H1 (cell line): Measurements from ENCODE around the gene SLX4IP. TPM values are rescaled to one million over a fixed set of nuclear protein-coding genes. Genes with fewer than 3 reads are reported as not detected.

Experiments
- CTCF ChIA-PET: fragments of 300-600 bp; sonication (Branson Sonifier 250); formaldehyde crosslinking; loops from one replicate; lab custom pipeline; 2021; ENCODE audit not compliant: partially characterized antibody; lab: Charles Lee
- POLR2A ChIA-PET: fragments of 300-600 bp; sonication (Branson Sonifier 250); formaldehyde crosslinking; loops from one replicate; lab custom pipeline; 2021; ENCODE audit warnings: inconsistent platforms; ENCODE audit not compliant: partially characterized antibody; lab: Charles Lee
- DNase-seq, 2 experiments: peaks; one replicate each; pipeline versions ENCODE4 v3.0.0 to v3.0.0-alpha.2; 2010 to 2022; ENCODE audit warnings: low spot score in 2 of 2, low read depth in 1 of 2, mixed read lengths in 1 of 2
- FAIRE-seq: peaks from 2 replicates; lab custom pipeline; 2011; peaks lifted over from hg19 to GRCh38; lab: Jason Lieb, UNC
- H2AFZ ChIP-seq: 2 replicates; pipeline ENCODE4 v1.8.1; 2012; ENCODE audit warnings: low read length, inconsistent platforms
- H2AK5ac ChIP-seq: 2 replicates; pipeline ENCODE4 v1.6.1; 2013; ENCODE audit warnings: low read depth, low read length
- H2BK120ac ChIP-seq: replicated peaks from 2 replicates; pipeline ENCODE3; 2013; ENCODE audit warnings: low read depth, low read length, inconsistent platforms
- H2BK12ac ChIP-seq: 2 replicates; pipeline ENCODE4 v1.6.1; 2013; ENCODE audit warnings: low read depth, low read length
- H2BK15ac ChIP-seq: 2 replicates; pipeline ENCODE4 v1.6.1; 2013; ENCODE audit warnings: low read length
- H2BK20ac ChIP-seq: 2 replicates; pipeline ENCODE4 v1.6.1; 2013; ENCODE audit warnings: low read length
- H2BK5ac ChIP-seq: 2 replicates; pipeline ENCODE4 v1.6.1; 2013; ENCODE audit warnings: low read depth, low read length
- H3K14ac ChIP-seq: 2 replicates; pipeline ENCODE4 v1.6.1; 2013; ENCODE audit warnings: inconsistent platforms; ENCODE audit not compliant: insufficient read length
- H3K18ac ChIP-seq: 2 replicates; pipeline ENCODE4 v1.6.1; 2013; ENCODE audit warnings: low read length; ENCODE audit errors: extremely low read depth
- H3K23ac ChIP-seq: 2 replicates; pipeline ENCODE4 v1.6.1; 2013; ENCODE audit warnings: inconsistent platforms; ENCODE audit not compliant: insufficient read length
- H3K23me2 ChIP-seq: 2 replicates; pipeline ENCODE4 v1.6.1; 2013; ENCODE audit warnings: low read depth, low read length
- H3K27ac ChIP-seq: 2 replicates; pipeline ENCODE4 v1.6.1; 2011; ENCODE audit warnings: low read depth, low read length, inconsistent platforms
- H3K27me3 ChIP-seq, 4 experiments: replicated peaks in 1 of 4; 1 replicate in 1 of 4; 2 replicates in 3 of 4; pipeline versions ENCODE4 v1.6.1 to v1.8.1; 2011 to 2013; ENCODE audit warnings: low read length in 3 of 4, mild to moderate bottlenecking in 3 of 4, inconsistent platforms in 2 of 4, mixed read lengths in 2 of 4, moderate library complexity in 1 of 4; ENCODE audit not compliant: control insufficient read depth in 3 of 4, insufficient read depth in 3 of 4; ENCODE audit errors: extremely low read depth in 1 of 4
- H3K36me3 ChIP-seq, 4 experiments: 2 replicates each; pipeline versions ENCODE4 v1.6.1 to v1.8.1; 2011 to 2013; ENCODE audit warnings: mild to moderate bottlenecking in 4 of 4, low read length in 3 of 4, moderate library complexity in 2 of 4, control low read depth in 1 of 4, inconsistent platforms in 1 of 4; ENCODE audit not compliant: insufficient read depth in 4 of 4, control insufficient read depth in 2 of 4
- H3K4ac ChIP-seq: replicated peaks from 2 replicates; pipeline ENCODE3; 2013; ENCODE audit warnings: low read length, low read depth, mixed read lengths, inconsistent platforms; ENCODE audit not compliant: insufficient read length
- H3K4me1 ChIP-seq, 4 experiments: replicated peaks in 1 of 4; 1 replicate in 1 of 4; 2 replicates in 3 of 4; pipeline versions ENCODE4 v1.6.1 to v1.8.1; 2011 to 2013; ENCODE audit warnings: low read length in 3 of 4, inconsistent platforms in 2 of 4, mixed read lengths in 1 of 4; ENCODE audit not compliant: insufficient read depth in 4 of 4, control insufficient read depth in 3 of 4
- H3K4me2 ChIP-seq, 2 experiments: 2 replicates each; pipeline versions ENCODE4 v1.6.1 to v1.8.1; 2011 to 2013; ENCODE audit warnings: low read depth in 2 of 2, low read length in 2 of 2, control low read depth in 1 of 2, inconsistent platforms in 1 of 2, mild to moderate bottlenecking in 1 of 2; ENCODE audit not compliant: insufficient read depth in 1 of 2
- H3K4me3 ChIP-seq, 4 experiments: fragments of 200-600, 300-600 bp in 1 of 4; sonication (generic), shearing (Covaris generic), sonication (Bioruptor Twin) in 1 of 4; 2 replicates each; pipeline versions ENCODE4 v1.5.1 to v1.8.1; 2011 to 2016; ENCODE audit warnings: low read length in 4 of 4, low read depth in 3 of 4, control low read depth in 2 of 4, inconsistent platforms in 2 of 4, mild to moderate bottlenecking in 2 of 4, mixed read lengths in 1 of 4, moderate library complexity in 1 of 4; ENCODE audit not compliant: insufficient read depth in 2 of 4; ENCODE audit errors: extremely low read depth in 1 of 4
- H3K56ac ChIP-seq: replicated peaks from 2 replicates; pipeline ENCODE3; 2013; ENCODE audit warnings: low read depth, mild to moderate bottlenecking, mixed read lengths, low read length, inconsistent platforms; ENCODE audit not compliant: insufficient read length
- H3K79me1 ChIP-seq: 2 replicates; pipeline ENCODE4 v1.6.1; 2013; ENCODE audit warnings: low read depth, low read length, control low read depth
- H3K79me2 ChIP-seq, 2 experiments: 2 replicates each; pipeline versions ENCODE4 v1.6.1 to v1.8.1; 2012 to 2013; ENCODE audit warnings: low read length in 2 of 2, mild to moderate bottlenecking in 2 of 2, inconsistent platforms in 1 of 2; ENCODE audit not compliant: insufficient read depth in 2 of 2, control insufficient read depth in 1 of 2
- H3K9ac ChIP-seq, 4 experiments: replicated peaks in 1 of 4; 1 replicate in 1 of 4; 2 replicates in 3 of 4; pipeline versions ENCODE4 v1.6.1 to v1.8.1; 2011 to 2013; ENCODE audit warnings: low read depth in 3 of 4, low read length in 3 of 4, control low read depth in 2 of 4, mild to moderate bottlenecking in 2 of 4, moderate library complexity in 2 of 4, inconsistent platforms in 1 of 4; ENCODE audit errors: extremely low read depth in 1 of 4
- H3K9me3 ChIP-seq, 2 experiments: 2 replicates each; pipeline versions ENCODE4 v1.6.1 to v1.8.1; 2012 to 2013; ENCODE audit warnings: mild to moderate bottlenecking in 2 of 2, moderate library complexity in 2 of 2, control low read depth in 1 of 2, inconsistent platforms in 1 of 2, low read depth in 1 of 2, low read length in 1 of 2, mixed read lengths in 1 of 2; ENCODE audit not compliant: insufficient read depth in 2 of 2
- H4K20me1 ChIP-seq, 2 experiments: replicated peaks in 1 of 2; 2 replicates each; pipeline versions ENCODE3 to v1.8.1; 2011 to 2013; ENCODE audit warnings: inconsistent platforms in 2 of 2, low read length in 2 of 2, mild to moderate bottlenecking in 1 of 2; ENCODE audit not compliant: insufficient read depth in 2 of 2, control insufficient read depth in 1 of 2
- H4K5ac ChIP-seq: 2 replicates; pipeline ENCODE4 v1.6.1; 2013; ENCODE audit warnings: low read length, low read depth, mixed read lengths, inconsistent platforms; ENCODE audit not compliant: insufficient read length
- H4K8ac ChIP-seq: 2 replicates; pipeline ENCODE4 v1.8.0; 2013; ENCODE audit warnings: mild to moderate bottlenecking, moderate library complexity, low read length, inconsistent platforms; ENCODE audit not compliant: insufficient read depth; ENCODE audit errors: extremely low read depth
- H4K91ac ChIP-seq: replicated peaks from 2 replicates; pipeline ENCODE3; 2013; ENCODE audit warnings: low read length, mixed read lengths, inconsistent platforms; ENCODE audit not compliant: insufficient read length
- ATF2 ChIP-seq: IDR thresholded peaks from 2 replicates; pipeline ENCODE4 v1.6.1; 2012; ENCODE audit warnings: low read length, inconsistent platforms
- E2F6 ChIP-seq: IDR thresholded peaks from 2 replicates; pipeline ENCODE4 v1.6.1; 2012; ENCODE audit warnings: inconsistent platforms
- MAX ChIP-seq: IDR thresholded peaks from 2 replicates; pipeline ENCODE4 v1.6.1; 2012; ENCODE audit warnings: inconsistent platforms
- PHF8 ChIP-seq: fragments of 200-600 bp; sonication (generic); conservative IDR thresholded peaks from 2 replicates; pipeline ENCODE4 v1.7.1; 2012; ENCODE audit warnings: low read depth, mild to moderate bottlenecking, inconsistent platforms, low read length, moderate library complexity
- POLR2AphosphoS5 ChIP-seq: IDR thresholded peaks from 2 replicates; pipeline ENCODE4 v1.6.1; 2011; ENCODE audit warnings: low read depth, low read length
- RBBP5 ChIP-seq: IDR thresholded peaks from 2 replicates; pipeline ENCODE4 v1.7.1; 2012; ENCODE audit warnings: low read depth, mild to moderate bottlenecking, inconsistent platforms, low read length, moderate library complexity, borderline replicate concordance
- SAP30 ChIP-seq: fragments of 300-600 bp; sonication (generic); IDR thresholded peaks from 2 replicates; pipeline ENCODE4 v1.7.1; 2012; ENCODE audit warnings: low read length, moderate library complexity, mild to moderate bottlenecking, inconsistent platforms; ENCODE audit not compliant: insufficient read depth, insufficient replicate concordance
- SIN3A ChIP-seq, 2 experiments: IDR thresholded peaks in 1 of 2; conservative IDR thresholded peaks in 1 of 2; 2 replicates each; pipeline ENCODE4 v1.6.1; 2011 to 2012; ENCODE audit warnings: low read length in 2 of 2, improper control_type of control experiment in 1 of 2, low read depth in 1 of 2, mild to moderate bottlenecking in 1 of 2
- WGBS, 2 experiments: shearing (Covaris generic) in 1 of 2; methylation state at CpG; one replicate each; pipeline versions ENCODE4 v1.1.6 to v1.1.7; 2013 to 2015; ENCODE audit warnings: low lambda C conversion rate in 2 of 2, mixed read lengths in 2 of 2, inconsistent platforms in 1 of 2, low coverage in 1 of 2, missing lambda C conversion rate in 1 of 2; ENCODE audit not compliant: insufficient replicate concordance in 2 of 2, insufficient coverage in 1 of 2, insufficient read length in 1 of 2; ENCODE audit errors: extremely low coverage in 1 of 2, missing lambda C conversion rate in 1 of 2; 5-methylcytosine and 5-hydroxymethylcytosine counted together
- polyA plus RNA-seq, 7 experiments: library from polyadenylated mRNA; depleted of rRNA in 3 of 7; stranded (reverse) in 5 of 7; unstranded in 2 of 7; fragments of >200 nt in 5 of 7; fragments of 200-250 nt in 2 of 7; gene quantifications; 1 replicate in 5 of 7; 2 replicates in 1 of 7; 4 replicates in 1 of 7; pipeline versions ENCODE4 v1.2.1 to v1.2.3, GENCODE V29; 2011 to 2013; ENCODE audit warnings: missing spikeins in 2 of 7, mixed read lengths in 2 of 7
- total RNA-seq: library from RNA; stranded (reverse); fragmentation: NEBNext Ultra II Directional; extraction: Animal tissue kit (Norgen Biotek cat#: 25700); gene quantifications from 2 replicates; pipeline ENCODE4 v1.2.1, GENCODE V29; 2021

The SLX4IP gene
- total and polyA plus RNA-seq, 2 of the 8 experiments (the other 6 are each of a cell fraction or from before 2014, with no cell fraction given), result 2.4 to 8.7 TPM

- ChIA-PET POLR2A (interaction anchor here (0.8 to 2.6 kb wide), 5 partner anchors 8 to 238 kb away, joined by 3 to 8 read pairs (median 4); partner anchors contain the start of genes MKKS and SLX4IP), CTCF (interaction anchor here (0.6 to 3.3 kb wide), 9 partner anchors 9 to 481 kb away, joined by 3 to 19 read pairs (median 3); no protein-coding TSS in a partner anchor)
- Histone ChIP-seq H2AK5ac (no peak overlapping the region), H3K4me1 (peaks cover 0 to 22% (median 12%) of the 10 kb centered on the region in 4 experiments; a peak in 6 of 7 replicates), H2BK20ac (no peak overlapping the region), H4K91ac (peak overlapping the region; percentile 46), H3K14ac (no peak overlapping the region), H3K27me3 (no peaks in the 10 kb centered on the region; a peak in 1 of 7 replicates), H3K4me2 (peak overlapping the region; percentile 64 to 82), H3K36me3 (peaks cover 0 to 17% (median 0%) of the 10 kb centered on the region in 4 experiments; a peak in 3 of 8 replicates), H3K18ac (peak overlapping the region; percentile 51), H4K20me1 (peaks cover 0 to 6% of the 10 kb centered on the region in 2 experiments), H2AFZ (no peak overlapping the region), H4K5ac (peak overlapping the region; percentile 22), H3K9me3 (no peaks in the 10 kb centered on the region), H2BK120ac (no peak overlapping the region), H3K56ac (peak overlapping the region; percentile 37), H3K79me2 (peaks cover 0 to 50% of the 10 kb centered on the region in 2 experiments; a peak in 3 of 4 replicates), H2BK12ac (peak overlapping the region; percentile 80), H3K9ac (peak overlapping the region in 3 of 4 experiments; percentile 29 to 78 (median 72); a peak in 5 of 7 replicates), H2BK5ac (no peak overlapping the region), H3K27ac (no peak overlapping the region), H4K8ac (peak overlapping the region; percentile 17; the same call in 1 of the 2 replicates), H3K23ac (no peak overlapping the region), H3K4me3 (peak overlapping the region; percentile 48 to 86 (median 79)), H3K79me1 (no peaks in the 10 kb centered on the region; the same call in 1 of the 2 replicates), H2BK15ac (peak overlapping the region; percentile 46; the same call in 1 of the 2 replicates), H3K4ac (peak overlapping the region; percentile 21), H3K23me2 (peaks cover 19% of the 10 kb centered on the region)
- WGBS, 2 experiments, result 1% methylated on average over 30 of the region's 47 CpGs; no CpG with 5 or more reads in 1 of the 2 experiments
- no peak for FAIRE-seq
- DNase-seq, result peak in 1 of 2 experiments; percentile 68
- TF ChIP-seq MAX (peak; percentile 72), E2F6 (peak; percentile 65), ATF2 (no peak), POLR2AphosphoS5 (no peak; the same call in 1 of the 2 replicates), SAP30 (no peak), RBBP5 (0 out of 2 replicates have a peak, but pooled peaks have one; percentile 40), SIN3A (conservative IDR thresholded peaks at IDR 0.05 in 1 of 2, IDR thresholded peaks at IDR 0.05 in 1 of 2; ENCODE audit: low read depth in 1 of 2, low read length in 2 of 2) (0 out of 4 replicates have a peak, but pooled peaks have one; percentile 59 to 68), PHF8 (no peak)
Observed at GRCh38 chr20:10672624-10673127, 237.6 kb downstream of the SLX4IP start.
